Right ventricle myocardium superior (tissue), 1 donor: ENCODE measurements around the gene CSNK1D. TPM values are rescaled to one million over a fixed set of nuclear protein-coding genes. Genes with fewer than 3 reads are reported as not detected.
A peak's percentile ranks its signal among the peaks of the same experiment; 100 is the strongest.

ENCODE experiments used
- ATAC-seq: fragments of 200-7000 bp; cut with Tn5 transposase; one replicate; pipeline ENCODE4 v1.9.1; 2020; ENCODE audit warnings: mild to moderate bottlenecking; ENCODE audit not compliant: poor library complexity
- DNase-seq: peaks from one replicate; pipeline ENCODE4 v3.0.0-alpha.2; 2020
- intact Hi-C: fragments of 100-400 bp; cut with DNase I; formaldehyde crosslinking; loops from one replicate; pipeline ENCODE4 v1.11.2; 2022
- total RNA-seq: library from RNA; stranded (reverse); fragmentation: NEBNext Ultra II Directional; extraction: Animal tissue kit (Norgen Biotek cat#: 25700); gene quantifications from one replicate; pipeline ENCODE4 v1.2.1, GENCODE V29; 2021
- donor health status: DM: no; HTN: yes; CAD: no; lungs with severe emphysema.

Gene CSNK1D
- total RNA-seq, 1 donor from 2014 or later, result 54.4 TPM

DNA sequence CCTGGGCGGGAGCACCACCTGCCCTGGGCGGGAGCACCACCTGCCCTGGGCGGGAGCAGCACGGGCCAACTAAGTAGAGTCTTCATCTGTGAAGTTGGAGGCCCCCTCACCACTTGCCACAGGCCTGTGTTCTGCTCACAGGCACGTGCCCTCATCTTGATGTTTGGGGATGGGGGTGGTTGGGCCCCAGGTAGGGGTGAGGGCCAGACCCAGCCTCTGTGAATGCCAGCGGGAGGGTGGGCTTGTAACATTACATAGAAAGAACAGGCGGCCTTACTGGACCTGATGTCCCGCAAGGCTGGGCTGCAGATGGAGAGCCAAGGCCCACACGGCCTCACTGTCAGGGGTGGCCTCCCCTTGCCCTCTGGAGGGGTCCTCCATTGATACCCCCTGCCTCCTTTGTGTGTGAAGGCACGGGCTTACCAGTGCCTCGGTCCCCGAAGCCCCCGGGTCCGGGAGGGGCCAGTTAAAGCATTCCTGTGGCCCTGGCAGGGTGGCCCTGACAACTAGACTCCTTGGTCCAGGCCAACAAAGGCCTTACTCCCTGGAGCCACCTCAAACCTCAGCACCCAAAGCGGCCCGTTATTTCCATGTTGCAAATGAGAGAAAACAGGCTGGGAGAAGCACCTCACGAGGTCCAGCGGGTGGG, 45.7 kb downstream of the CSNK1D start:
- DNase-seq (peak; percentile 34), ATAC-seq (no peak)
- intact Hi-C loops, result no loop called here

DNA sequence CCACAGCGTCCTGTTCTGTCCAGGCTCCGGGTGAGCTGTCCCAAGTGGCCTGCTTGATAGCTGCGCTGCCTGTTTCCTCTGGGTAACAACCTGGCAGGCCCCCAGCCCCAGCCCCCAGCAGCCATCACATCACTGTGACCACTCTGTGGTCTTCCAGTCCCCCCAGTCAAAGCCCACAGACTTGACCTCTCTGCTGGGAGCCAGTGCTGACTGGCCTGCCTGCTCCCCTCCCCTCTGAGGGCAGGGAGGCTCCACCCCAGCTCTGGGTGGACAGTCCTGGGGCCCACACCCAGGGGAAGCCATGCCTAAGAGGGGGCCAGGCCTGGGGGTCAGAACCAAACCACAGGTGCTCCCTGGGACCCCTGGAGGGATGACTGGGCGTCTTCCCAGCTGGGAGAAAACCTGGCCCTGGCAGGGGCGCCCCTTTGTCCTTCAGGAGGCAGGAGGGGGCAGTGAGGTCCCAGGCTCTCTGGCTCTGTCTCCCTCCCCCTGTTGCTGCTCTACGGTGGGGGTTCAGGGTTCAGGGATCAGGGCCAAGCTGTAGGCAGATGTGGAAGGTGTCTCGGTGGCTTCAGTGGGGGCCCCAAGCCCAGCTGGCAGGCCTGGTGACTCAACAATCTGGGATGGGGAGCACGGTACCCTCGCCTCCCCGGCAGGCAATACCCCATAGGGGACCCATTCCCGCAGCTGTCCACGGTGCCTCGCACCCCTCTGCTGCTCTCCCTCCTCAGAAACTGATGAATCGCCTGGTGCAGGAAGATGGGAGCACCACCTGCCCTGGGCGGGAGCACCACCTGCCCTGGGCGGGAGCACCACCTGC, 46.5 kb downstream of the CSNK1D start:
- intact Hi-C loops, result no loop called here
- ATAC-seq (no peak), DNase-seq (no peak)

DNA sequence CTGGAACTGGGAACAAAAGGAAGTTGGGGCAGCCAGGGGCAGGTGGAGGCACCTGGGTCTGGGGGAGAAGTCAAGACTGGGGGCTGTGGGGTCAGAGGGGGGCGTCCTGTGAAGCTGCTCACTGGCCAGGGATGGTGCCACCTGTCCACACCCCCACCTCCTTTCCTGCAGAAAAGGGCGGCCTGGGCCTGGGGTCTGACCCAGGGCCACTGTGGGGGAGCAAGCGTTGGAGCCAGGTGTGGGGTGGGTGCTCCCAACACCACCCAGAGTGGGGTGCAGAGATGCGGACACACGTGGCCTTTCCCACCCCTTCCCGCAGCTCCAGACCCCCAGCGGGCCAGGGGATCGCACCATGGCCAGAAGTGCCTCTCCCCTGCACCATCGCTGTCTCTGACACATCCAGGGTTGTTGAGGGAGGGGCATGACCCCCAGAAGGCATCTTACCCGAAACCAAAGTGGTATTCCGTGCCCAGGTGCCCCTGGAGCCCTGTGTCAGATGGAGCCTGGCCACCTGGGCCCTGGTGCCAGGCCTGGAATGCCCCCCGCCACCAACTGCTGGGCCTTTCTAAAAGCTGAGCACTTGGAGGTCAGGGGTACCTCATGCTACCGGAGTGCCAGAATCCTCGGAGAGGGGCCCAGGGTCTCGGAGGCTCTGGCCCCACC, 47.2 kb downstream of the CSNK1D start:
- peak; percentile 42 for DNase-seq
- intact Hi-C loops, result no loop called here
- ATAC-seq, result no peak

DNA sequence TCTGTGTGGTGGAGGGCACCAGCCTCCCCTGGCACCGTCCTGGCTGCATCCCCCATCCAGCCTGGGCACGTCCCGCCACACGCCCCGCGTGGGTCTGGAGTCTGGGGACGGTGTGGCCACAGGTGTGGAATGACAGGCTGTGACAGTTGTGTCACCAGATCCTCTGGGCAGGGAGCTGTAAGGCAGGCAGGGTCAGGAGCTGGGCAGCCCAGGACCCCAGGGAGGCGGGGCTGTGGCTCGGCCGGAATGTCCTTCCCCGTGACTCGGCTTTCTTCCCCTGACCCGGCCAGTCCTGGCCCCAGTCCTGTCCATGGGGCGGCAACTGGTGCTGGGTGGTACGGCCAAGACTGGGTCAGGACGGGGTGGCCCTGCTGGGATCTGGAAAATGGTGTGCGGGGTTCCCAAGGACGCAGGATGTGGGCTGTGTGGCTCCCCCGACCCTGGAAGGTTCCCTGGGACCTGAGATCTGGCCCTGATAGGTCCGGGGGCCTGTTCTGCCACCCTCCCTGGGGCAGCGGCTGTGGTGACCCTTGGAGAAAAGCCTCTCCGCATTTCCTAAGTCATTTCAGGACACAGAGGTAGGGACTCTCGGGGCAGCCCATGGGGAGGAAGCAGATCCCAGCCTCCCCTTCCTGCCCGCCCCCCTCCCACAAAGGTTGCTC, 48.0 kb downstream of the CSNK1D start:
- DNase-seq, result peak; percentile 41
- intact Hi-C loops, result no loop called here
- no peak for ATAC-seq

DNA sequence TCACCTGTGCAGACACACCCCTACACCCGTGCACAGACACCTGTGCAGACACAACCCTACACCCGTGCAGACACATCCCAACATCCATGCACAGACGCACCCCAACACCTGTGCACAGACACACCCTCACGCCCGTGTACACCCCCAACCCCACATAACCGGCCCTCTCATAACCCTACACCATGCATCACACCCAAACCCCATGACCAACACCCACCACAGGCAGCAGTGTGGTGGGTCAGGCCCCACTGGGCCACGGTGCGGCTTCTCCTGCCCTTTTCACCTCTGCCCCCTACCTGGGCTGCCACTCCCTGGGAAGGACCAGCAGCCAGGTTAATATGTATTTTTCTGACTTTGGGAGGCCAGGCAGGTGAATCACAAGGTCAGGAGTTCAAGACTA, 48.8 kb downstream of the CSNK1D start:
- intact Hi-C loops, result no loop called here
- ATAC-seq, result no peak
- no peak for DNase-seq

DNA sequence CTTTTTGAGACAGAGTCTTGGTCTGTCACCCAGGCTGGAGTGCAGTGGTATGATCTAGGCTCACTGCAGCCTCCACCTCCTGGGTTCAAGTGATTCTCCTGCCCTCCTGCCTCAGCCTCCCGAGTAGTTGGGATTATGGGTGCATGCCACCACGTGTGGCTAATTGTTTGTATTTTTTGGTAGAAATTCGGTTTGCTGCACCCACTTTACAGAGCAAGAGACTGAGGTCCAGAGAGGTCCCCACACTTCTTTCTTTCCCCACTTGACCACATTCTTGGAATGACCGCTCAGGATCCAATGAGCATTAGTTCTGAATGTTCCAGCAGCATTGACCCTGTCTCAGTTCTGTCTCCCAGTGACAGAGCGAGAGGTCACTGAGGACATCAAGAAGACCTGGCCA, 50.0 kb downstream of the CSNK1D start:
- intact Hi-C loops, result no loop called here
- ATAC-seq (no peak), DNase-seq (no peak)

DNA sequence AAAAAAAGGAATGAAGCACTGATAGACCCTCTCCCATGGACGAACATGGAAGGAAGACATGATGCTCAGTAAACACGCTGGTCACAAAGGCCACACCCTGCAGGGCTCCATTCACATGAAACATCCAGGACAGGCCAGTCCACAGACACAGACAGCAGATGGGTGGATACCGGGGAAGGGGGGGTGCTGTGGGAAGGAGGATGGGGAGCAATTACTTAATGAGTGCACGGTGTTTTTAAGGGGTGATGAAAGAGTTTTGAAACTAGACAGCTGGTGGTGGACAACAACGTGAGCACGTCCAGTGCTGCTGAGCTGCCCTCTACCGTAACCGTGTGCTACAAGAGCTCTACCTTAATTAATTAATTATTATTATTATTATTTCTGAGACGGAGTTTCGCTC, 50.7 kb downstream of the CSNK1D start:
- ATAC-seq (no peak), DNase-seq (no peak)
- intact Hi-C loops, result no loop called here

DNA sequence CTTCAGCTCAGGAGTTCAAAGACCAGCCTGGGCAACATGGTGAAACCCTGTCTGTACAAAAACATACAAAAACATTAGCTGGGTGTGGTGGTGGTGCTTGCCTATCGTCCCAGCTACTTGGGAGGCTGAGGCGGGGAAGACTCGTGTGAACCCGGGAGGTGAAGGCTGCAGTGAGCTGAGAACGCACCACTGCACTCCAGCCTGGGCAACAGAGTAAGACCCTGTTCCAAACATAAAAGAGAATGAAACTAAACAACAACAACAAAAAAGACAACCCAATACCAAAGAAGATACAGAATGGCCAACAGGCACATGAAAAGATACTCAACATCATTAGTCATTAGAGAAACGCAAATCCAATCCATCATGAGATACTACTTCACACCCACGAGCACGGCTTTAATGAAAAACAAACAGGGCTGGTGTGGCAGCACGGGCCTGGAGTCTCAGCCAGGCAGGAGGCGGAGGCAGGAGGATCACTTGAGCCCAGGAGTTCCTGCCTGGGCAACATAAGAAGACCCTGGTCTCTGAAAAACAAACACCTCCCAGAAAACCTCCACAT, 52.1 kb downstream of the CSNK1D start:
- DNase-seq (no peak), ATAC-seq (no peak)
- intact Hi-C loops, result no loop called here

DNA sequence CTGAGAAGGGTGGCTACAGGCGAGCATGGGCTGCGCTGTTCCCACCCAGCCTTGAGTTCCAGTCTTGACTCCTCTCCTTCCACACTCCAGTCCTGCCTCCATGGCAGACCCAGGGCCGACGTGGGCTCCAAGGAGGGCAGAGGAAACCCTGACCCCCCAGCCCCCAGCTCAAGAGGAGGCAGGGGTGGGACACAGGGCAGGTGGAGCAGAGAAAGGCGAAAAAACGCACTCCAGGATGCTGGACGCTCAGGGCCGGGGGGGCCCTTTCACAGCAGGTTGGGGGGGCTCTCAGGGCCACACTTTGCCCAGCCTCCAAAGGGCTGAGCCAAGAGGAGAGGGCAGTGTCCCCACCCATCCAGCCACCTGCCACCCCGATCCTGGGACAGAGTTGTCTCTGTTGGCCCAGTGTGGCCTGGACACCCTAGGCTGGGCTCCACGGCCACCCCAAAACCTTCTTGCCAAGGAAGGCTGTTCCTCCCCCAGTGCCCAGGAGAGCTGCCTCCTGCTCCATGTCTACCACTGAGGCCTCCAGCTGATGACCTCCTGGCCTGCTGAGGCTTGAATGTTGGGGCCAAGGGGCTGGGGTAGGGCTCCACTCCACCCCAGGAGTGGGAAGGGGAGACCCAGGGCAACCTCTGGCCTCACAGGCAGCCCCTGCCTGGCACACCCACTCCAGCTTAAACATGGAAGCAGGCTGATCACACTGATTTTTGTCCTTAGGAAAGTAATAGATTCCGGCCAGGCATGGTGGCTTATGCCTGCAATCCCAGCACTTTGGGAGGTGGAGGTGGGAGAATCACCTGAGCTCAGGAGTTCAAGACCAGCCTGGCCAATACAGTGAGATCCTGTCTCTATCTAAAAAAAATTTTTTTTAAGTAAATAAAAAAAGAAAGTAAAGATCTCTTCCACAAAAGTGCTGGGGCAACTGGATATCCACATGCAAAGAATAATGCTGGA, 53.5 kb downstream of the CSNK1D start:
- ATAC-seq, result no peak
- intact Hi-C loops, result no loop called here
- no peak for DNase-seq

DNA sequence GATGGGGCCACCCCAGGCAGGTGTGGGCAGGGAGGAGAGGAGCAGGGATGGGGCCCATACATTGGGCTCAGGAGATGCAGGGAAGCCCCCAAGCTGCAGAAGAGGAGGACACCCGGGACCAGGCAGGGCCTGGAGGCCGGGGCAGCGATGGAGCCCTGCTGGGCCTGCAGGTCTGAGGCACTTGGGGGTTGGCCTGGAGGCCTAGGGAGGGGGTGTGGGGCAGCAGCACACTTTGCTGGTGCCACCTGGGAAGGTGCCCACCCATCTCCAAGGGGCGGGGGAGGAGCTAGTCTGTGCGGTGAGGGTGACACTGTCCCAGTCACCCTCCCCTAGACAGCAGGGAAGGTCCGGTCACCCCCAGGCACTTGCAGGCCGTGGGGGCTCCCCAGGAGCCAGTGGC, 54.4 kb downstream of the CSNK1D start:
- DNase-seq, result no peak
- no peak for ATAC-seq
- intact Hi-C loops, result no loop called here

DNA sequence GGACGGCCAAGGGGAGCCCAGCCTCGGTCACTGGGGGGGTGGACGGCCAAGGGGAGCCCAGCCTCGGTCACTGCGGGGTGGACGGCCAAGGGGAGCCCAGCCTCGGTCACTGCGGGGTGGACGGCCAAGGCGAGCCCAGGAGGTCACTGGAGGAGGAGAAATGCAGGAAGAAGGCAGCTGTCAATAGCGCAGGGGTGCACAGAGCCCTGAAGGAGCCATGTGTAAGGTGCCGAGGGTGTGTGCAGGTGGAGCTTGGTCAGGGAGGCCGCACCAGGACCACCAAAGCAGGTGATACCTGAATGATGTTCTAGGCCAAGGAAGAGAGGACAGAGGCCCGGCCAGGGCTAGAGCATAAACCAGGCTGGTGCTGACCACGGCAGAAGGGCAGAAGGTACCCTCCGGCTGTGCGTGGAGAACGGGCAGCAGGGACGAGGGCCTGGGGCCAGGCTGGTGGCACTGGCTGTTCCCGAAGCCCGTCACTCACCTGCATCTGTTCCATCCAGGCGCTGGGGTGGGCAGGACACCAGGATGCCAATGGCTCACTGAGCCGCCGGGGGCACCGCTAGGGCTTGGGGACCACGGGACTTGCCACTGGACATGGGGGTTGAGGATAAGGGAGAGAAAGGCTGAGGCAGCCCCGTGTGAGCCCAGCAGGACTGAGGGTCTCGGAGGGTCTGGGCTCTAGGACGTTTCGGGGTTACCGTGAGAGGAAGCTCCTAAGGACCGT, 55.0 kb downstream of the CSNK1D start:
- DNase-seq, result peak; percentile 41
- intact Hi-C loops, result no loop called here
- ATAC-seq, result no peak

DNA sequence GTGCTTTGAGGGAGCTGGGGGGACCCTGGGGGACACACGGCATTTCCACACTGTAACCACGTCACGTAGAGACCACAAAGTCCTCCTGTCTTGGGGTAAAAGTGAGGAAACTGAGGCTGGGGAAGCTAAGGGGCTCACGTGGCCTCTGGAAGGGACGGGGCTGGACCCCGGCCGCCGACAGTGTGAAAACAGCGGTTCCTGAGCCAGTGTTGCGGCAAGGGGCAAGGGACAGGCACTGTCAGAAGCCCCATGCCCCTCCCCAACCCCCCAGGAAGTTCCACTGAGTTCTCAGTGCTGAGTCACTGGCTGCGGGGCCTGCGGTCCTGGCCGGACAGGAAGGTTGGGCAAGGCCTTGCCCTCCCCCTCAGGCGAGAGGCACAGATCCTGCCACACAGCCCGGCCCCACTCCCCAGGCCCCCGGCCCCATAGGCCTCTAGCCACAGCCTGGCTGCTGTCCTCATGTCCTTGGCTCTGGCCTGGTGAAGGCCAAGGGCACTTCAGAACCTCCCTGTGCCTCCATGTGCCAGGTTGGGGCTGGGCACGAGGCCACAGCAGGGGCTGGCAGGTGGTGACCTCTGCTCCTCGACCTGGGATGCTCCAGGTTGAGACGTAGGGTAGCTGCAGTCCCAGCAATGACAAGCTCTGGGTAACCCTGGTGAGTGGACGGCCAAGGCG, 55.8 kb downstream of the CSNK1D start:
- DNase-seq (peak; percentile 81), ATAC-seq (peak; percentile 20)
- intact Hi-C loops, result no loop called here

DNA sequence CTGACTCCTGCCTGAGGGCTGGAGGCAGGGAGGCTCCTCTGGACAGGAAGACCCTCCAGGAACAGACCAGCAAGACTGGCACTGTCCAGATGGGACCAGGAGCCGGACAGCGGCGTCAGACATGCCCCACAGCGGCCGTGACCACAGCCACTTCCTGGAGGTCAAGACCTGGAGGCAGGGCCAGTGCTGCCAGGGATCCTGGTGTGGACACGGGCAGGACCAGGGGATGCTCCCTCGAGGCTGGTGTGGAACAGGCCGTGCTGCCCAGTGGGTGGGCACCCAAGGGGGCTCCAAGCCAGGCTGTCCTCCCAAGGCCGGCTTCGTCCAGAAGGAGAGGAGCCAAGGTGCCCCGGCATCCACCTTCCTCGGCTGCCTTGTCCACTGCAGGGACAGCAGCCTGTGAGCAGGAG, 56.4 kb downstream of the CSNK1D start:
- DNase-seq, result peak; percentile 65
- intact Hi-C loops, result no loop called here
- ATAC-seq, result no peak

DNA sequence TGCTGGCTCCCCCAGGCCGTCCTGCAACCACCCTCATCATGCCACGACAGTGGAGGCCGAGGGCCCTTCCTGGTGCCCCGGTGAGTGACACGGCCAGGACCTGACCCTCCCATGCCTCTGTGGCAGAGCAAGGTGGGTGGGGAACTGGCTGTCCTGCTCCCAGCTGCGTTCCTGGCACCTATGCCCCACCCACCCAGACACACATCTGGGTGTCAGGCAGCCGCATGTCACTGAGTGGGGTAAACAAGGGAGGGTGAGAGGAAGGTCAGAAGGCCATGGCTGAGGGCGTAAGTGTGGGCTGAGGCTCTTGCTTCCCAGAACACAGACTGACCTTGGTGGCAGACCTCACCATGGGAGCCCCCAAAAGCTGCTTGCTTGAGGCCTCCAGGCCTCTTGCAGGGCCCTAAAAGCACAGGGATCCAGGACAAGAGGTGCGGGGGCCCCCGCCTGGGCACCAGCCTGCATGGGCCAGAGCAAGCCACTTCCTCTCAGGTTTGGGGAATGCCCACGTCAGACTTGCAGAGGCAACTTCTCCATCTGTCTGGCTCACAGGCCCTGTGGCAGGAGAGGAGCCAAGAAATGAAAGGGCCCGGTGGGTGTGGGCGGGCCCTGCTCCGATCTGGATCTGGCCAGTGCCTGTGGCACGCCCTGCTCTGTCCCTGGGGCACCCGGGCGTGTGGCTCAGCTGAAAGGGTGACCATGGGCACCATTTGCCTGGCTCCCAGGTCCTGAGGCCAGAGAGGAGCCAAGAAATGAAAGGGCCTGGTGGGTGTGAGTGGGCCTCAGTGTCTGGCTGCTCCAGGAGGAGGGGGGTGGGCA, 57.0 kb downstream of the CSNK1D start:
- ATAC-seq, result peak; percentile 52
- intact Hi-C loops, result no loop called here

DNA sequence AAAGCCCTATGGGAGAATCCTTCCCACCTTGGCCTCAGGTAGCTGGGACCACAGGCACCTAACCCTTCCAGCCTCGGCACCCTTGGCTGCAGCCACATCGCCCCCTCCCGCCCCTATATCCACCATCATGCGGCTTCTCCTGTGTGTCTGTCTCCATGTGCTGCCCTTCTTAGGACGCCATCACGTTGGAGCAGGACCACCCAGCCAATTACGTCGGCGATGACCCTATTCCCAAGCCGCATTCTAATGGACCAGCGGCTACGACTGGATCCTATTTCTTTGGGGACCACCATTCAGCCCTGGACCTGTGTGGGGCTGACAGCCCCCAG, 57.6 kb downstream of the CSNK1D start:
- ATAC-seq (no peak), DNase-seq (no peak)
- intact Hi-C loops, result no loop called here

More for the DNA sequence above, 57.0 kb downstream of the CSNK1D start:
- DNase-seq, result peak; percentile 83
